ACHN (cell line): Measurements from ENCODE around the gene NNMT.

Source experiments
- DNase-seq: peaks from one replicate; pipeline ENCODE4 v3.0.0-alpha.2; 2015
- in situ Hi-C: cut with HindIII; loops from 2 replicates; pipeline ENCODE4 v1.10.0; 2017; ENCODE audit warnings: low sequenced_read_pairs, low pct_ligation_motif_present, low pct_unique_long_range_greater_than_20kb

Gene NNMT

DNA sequence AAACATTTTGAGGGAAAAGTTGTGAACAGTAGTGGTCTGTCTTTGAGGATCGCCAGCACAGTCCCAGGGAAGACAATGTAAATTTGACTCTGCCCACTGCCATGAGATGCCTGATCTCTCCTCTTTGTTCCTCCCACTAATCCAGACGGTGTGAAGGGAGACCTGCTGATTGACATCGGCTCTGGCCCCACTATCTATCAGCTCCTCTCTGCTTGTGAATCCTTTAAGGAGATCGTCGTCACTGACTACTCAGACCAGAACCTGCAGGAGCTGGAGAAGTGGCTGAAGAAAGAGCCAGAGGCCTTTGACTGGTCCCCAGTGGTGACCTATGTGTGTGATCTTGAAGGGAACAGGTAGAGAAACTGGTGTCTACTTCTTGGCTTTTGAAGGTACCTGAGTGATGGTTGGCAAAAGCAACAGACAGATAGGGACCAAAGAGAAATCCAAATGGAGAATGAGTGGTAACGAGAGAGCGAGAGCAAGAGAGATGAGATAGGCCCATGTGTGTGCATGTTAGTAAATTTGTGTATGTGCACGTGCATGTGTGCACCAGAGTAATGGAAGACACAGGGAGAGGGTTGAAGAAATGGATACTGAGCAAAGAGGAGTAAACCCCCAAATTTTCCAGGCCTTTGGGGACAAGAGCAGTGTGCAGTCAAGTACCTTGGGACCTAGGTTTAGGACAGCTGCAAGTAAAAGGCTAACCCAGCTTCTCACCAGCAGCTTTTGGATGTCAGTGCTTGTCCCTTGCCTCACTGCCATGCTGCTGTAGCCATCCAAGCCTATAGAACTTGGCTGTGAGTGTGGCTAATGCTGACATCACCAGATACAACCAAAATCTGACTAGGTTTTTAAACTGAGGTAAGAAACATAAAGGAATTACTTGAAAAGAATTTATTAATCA, 1.9 kb downstream of the NNMT start:
- in situ Hi-C loops, result no loop called here

DNA sequence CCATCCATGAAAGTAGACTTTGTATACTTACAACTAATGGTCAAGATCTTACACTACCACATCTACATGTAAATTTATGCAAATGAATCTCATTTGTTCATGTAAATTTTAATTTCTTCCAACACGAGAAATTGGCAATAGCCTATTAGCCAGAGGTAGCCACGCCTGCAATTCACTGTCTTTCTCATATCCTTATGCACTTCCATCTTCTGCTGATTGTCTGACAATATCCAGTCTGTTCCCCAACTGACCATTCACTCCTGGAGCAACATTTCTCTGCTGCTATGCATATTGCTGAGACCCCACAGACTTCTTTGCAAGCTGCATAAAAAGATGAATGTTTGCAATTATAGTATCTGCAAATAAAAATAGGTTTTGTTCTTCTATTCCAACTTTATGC, 2.5 kb downstream of the NNMT start:
- in situ Hi-C loops, result no loop called here

More for the DNA sequence above, 1.9 kb downstream of the NNMT start:
- DNase-seq, result no peak

DNA sequence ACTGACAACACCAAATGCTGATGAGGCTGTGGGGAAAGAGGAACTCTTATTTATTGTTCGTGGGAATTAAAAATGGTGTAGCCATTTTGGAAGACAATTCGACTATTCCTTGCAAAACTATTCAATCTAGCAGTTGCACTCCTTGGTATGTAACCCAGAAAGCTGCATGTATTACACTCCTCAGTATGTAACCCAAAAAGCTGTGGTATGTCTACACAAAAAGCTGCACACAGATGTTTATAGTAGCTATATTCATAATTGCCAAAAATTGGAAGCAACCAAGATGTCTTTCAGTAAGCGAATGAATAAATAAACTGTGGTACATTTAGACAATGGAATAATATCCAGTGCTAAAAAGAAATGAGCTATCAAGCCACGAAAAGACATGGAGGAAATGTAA, 4.9 kb downstream of the NNMT start:
- DNase-seq, result no peak
- in situ Hi-C loops, result no loop called here

More for the DNA sequence above, 2.5 kb downstream of the NNMT start:
- no peak for DNase-seq

DNA sequence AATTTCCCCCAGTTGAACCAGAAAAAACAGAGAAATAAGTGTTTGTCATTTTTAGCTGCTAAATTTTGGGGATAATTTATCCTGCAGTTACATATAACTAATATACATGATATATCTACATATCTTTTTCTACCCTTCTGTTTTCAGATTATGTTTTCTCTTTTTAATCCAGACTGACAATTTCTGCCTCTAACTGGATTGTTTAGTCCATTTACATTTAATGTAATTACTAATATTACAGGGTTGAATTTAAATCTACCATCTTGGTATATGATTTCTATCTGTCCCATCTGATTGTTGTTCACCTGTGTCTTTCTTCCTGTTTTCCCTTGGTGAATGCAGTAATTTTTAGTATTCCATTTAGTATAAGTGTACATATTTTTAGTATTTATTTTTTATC, 5.7 kb downstream of the NNMT start:
- in situ Hi-C loops, result no loop called here
- DNase-seq, result no peak

DNA sequence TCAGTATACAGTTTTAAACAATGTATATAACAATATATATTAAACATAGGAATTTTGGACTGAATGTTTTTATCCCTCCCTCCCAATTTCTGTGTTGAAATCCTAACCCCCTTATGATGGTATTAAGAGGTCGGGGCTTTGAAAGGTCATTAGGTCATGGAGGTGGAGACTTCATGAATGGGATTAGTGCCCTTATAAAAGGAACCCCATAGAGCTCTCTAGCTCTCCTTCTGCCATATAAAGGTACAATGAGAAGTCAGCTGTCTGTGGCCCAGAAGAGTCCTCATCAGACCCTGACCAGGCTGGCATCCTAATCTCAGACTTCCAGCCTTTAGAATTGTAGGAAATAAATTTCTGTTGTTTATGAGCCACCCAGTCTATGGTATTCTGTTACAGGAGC, 6.5 kb downstream of the NNMT start:
- DNase-seq, result no peak
- in situ Hi-C loops, result no loop called here

DNA sequence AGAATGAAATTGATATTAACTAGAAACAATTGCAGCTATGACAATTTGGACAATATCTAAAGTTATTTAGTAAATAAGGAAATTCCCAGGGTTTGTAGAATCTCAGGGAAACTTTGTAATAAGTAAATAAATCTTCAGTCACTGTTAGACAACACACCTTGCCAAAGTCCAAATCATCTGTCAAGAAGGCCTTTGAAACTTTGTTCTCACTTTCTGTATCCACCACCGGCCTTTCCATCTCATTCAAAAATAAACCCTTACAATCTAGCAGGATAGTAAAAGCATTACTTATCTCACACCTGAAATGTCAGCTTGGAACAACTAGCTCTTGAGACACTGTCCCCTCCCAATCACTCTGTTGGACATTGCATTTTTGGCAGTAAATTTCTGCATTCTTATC, 7.9 kb downstream of the NNMT start:
- DNase-seq, result no peak
- in situ Hi-C loops, result no loop called here

DNA sequence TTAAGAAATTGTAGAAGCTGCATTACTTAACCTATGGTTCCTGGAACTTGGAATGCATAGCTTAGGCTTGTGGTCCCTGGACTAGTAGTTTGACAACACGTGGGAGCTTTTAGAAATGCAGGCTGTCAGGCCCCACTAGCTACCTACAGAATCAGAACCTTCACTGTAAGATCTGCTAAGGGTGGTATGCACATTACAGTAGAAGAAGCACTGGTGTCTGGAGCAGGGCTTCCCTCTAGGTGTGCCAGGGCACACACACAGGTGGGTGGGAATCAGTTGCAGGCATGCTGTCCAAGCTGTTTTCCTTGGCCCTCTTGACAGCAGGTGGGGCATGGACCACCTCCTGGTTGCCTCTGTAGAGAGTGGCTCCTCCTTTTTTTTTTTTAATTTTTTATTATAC, 8.8 kb downstream of the NNMT start:
- in situ Hi-C loops, result no loop called here
- DNase-seq, result no peak

DNA sequence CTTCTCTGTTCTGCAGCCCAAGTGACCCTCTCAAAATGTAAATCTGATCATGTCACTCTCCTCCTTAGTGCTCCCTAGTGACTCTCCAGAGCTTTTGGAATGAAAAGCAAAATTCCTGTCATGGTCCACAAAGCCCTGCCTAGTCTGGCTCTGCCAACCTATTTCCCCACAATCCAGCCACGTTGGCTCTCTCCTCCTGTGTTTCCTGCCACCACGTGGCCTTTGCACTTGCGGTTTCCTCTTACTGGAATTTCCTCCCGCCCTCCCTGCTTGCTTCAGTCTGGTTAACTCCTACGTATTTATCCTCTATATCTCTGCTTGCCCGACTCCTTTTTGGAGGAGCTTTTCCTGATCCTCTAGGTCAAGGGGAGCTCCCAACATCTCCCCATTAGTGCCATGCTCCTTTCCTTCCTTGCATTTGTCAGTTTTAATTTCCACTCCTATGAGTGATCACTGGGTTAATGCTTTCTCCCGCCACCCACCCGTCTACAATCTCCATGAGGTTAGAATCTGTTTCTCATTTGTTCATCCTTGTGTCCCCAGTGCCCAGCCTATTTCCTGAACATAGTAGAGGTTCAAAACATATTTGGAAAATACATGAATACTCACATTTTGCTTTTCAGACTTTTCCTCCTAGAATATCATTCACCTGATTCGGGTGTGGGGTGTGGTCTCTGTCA, 11.5 kb downstream of the NNMT start:
- in situ Hi-C loops, result no loop called here
- DNase-seq, result no peak

DNA sequence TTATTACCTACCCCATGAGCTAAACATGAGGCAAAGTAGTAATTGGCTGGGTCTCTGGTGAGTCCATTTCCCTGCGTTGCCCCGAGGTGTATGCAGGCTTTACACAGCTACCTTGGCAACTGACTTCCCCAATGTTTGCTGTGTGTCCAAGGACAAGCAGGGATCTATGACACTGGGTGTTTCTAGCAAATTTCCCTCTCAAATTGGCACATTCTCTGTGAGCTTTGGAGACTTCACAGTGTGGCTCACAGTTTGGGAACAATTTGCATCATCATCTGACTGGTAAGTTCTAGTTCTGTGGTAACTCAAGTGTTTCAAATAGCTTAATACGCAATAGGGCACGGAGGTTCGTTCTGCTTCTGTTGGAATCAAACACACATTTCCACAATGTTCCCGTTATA, 12.5 kb downstream of the NNMT start:
- in situ Hi-C loops, result no loop called here
- no peak for DNase-seq

DNA sequence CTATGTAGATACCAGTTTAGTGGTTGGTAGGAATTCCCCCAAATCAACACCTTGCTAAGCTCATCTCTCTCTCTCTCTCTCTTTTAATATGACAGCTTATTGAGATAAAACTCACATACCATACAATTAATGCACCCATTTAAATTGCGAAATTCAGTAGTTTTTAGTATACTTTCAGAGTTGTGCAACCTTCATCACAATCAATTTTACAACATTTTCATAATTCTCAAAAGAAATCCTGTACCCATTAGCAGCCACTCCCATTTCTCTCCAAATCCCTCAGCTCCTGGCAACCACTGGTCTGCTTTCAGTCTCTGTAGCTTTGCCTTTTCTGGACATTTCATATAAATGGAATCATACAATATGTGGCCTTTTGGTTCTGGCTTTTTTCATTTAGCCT, 13.3 kb downstream of the NNMT start:
- in situ Hi-C loops, result no loop called here
- no peak for DNase-seq

DNA sequence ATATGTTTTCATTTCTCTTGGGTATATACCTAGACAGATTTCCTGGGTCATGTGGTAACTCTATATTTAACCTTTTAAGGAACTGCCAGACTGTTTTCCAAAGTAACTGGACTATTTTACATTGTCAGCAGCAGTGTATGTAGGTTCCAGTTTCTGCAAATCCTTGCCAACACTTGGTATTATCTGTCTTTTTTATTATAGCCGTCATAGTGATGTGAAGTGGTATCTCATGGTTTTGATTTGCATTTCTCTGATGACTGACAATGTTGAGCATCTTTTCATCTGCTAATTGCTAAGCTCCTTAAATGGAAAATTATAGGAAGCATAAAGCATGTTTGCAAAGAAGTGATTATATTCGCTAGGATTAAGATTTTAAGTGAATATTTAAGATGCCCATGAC, 13.9 kb downstream of the NNMT start:
- in situ Hi-C loops, result no loop called here
- no peak for DNase-seq

DNA sequence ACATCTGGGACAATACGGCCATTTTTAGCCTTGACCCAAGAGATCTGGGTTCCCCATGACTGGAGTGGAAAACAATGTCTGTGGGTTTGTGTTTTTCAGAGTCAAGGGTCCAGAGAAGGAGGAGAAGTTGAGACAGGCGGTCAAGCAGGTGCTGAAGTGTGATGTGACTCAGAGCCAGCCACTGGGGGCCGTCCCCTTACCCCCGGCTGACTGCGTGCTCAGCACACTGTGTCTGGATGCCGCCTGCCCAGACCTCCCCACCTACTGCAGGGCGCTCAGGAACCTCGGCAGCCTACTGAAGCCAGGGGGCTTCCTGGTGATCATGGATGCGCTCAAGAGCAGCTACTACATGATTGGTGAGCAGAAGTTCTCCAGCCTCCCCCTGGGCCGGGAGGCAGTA, 15.7 kb downstream of the NNMT start:
- no peak for DNase-seq
- in situ Hi-C loops, result no loop called here

DNA sequence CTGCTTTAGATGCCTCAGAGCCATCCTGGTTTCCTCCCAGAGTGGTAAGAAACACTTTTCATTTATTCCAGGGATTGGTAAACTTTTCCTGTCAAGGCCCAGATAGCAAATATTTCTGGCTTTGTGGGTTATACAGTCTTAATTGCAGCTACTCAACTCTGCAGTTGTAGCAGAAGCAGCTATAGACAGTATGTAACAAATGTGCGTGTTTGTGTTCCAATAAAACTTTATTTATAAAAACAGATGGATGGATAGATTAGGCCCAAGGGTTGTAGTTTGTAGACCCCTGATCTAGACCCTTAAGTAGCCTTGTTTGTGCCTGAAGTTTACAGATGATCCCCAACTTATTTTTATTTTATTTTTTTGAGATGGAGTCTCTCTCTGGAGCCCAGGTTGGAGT, 17.9 kb downstream of the NNMT start:
- DNase-seq, result no peak
- in situ Hi-C loops, result no loop called here

DNA sequence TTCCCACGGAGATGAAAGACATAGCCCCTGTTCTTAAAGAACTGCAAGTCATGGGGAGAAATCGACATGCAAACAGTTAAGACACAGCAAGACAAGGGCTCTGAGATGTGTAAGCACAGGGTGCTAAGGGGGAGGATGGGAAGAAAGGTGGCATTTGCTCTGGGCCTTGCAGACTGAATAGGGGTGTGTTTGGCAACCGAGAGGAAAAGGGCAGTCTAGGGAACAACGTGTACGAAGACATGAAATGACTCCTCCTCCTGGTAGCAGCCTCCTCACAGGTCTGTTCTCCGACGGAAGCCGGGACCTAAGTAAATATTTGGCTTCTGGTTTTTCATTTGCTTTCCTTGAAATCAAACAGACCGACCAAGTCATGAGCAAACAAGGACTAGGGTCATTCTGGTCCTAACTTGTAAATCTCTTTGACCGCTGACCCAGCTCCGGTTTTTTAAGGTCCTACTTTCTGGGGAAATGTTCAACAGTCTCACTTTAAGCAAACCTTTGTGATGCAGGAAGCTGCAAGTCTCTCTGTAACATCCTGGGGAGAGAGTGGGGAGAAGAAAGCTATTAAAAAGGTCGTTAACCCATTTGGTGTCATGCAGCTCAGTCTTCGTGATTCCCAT, 19.7 kb downstream of the NNMT start:
- in situ Hi-C loops, result no loop called here
- no peak for DNase-seq

DNA sequence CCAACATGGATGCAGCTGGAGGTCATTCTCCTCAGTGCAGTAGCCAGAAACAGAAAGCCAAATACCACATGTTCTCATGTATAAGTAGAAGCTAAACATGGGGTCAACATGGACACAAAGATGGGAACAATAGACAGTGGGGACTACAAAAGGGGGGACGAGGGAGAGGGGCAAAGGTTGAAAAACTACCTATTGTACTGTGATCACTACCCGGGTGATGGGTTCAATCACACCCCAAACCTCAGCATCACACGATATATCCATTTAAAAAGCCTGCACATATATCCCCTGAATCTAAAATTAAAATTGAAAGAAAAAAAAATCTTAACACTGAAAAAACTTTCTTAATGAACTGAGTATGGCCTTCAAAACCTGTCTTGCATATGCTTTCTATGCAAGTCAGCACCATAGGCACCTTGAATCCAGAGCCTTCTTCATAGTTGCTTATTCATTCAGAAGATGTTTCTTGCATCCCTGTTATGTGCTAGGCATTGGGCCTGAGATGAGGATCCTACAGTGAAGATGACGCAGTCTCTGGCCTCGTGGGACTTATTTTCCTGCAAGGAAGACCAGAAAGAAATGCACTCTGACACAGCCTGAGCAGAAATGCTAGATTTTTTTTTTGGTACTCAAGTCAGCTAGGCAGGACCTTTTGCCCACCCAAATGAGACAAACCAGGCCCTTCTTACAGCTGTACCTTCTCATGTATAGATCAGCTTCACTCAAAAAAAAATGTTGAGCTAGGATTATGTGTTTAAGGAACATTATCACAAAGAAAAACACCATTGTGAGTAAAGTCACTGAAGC, 21.0 kb downstream of the NNMT start:
- no peak for DNase-seq
- in situ Hi-C loops, result no loop called here

DNA sequence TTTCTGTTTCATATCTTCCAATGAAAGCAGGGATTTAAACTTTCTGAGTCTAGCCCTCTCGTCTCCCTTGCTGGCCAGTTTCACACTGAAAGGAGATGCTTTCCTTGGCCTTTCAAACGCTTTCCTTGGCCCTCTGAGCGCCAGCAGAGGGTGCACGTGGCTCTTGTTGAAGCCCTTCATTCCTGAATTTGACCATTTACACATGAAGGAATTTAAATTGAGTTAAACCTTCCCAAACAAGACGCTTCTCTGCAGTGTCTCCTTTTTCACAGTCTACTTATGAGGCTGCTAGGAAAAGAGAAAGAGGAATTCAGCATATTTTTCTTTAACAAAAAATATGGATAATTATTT, 21.6 kb downstream of the NNMT start:
- peak; percentile 54 for DNase-seq
- in situ Hi-C loops, result no loop called here

DNA sequence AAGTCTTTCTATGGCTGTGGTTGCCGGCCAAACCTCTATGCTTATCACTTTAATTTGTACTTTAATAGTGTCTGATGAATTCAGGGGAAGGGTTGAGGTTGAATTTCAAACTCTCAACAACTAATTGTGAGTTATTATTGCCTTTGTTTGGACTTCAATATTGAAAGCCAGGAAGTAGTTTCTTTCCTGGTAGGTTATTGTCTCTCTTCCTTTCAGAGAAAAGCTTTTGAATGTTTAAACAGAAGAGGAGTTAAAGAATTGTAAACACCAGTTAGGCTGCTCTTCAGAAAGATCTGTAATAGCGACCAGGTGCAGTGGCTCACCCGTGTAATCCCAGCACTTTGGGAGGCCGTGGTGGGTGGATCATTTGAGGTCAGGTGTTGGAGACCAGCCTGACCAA, 22.2 kb downstream of the NNMT start:
- in situ Hi-C loops, result no loop called here
- no peak for DNase-seq

DNA sequence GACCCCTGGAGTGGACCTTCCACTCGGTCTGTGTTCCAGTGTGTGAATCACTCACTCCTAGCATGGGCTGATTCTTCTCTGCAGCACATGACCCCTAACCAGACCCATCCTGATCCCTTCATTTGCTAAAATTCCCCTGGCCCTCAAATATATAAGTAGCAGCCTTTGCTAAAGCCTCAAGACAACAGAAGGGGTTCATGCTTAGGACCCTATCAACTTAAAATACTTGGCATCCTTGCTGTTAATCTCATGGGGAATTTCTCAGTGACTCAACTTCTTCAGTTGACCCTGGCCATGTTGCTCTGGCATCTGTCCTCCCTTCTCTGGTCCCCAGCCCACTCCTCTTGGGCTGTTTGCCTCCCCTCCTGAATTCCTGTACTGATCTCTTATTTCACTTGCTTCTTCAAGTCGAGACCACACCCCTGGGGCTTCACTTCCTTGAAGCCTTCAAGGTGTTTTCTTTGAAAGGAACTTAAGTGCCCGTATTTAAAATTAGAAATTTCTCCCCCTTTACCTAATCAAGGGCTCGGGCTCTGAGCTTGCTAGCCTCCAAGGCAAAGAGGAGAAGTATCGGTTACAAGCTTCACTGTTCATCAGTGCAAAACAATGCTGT, 23.6 kb downstream of the NNMT start:
- DNase-seq, result no peak
- in situ Hi-C loops, result no loop called here
